MM.1S (cell line): ENCODE data around the gene WNK1.

Experiments
- CTCF ChIP-seq: fragments of 300-600 bp; sonication (generic); IDR thresholded peaks from 2 replicates; pipeline ENCODE4 v1.5.1; 2016; ENCODE audit warnings: antibody characterized with exemption, low read length, mixed read lengths
- EZH2 ChIP-seq: fragments of 300-600 bp; sonication (generic); optimal IDR thresholded peaks from 2 replicates; pipeline ENCODE3; 2017; ENCODE audit warnings: low read depth, mild to moderate bottlenecking, antibody characterized with exemption, low read length, mixed read lengths
- EZH2phosphoT487 ChIP-seq: fragments of 300-600 bp; sonication (generic); IDR thresholded peaks from 2 replicates; pipeline ENCODE4 v1.6.1; 2018; ENCODE audit warnings: antibody characterized with exemption, low read length

- no peak for TF ChIP-seq CTCF
- no peak for TF ChIP-seq EZH2
- no peak for TF ChIP-seq EZH2phosphoT487
Measured at GRCh38 chr12:728781-729180, 23.6 kb upstream of the WNK1 start.
